ENCODE measurements around the gene AMBRA1. TPM values are rescaled to one million over a fixed set of nuclear protein-coding genes. Genes with fewer than 3 reads are reported as not detected.

The AMBRA1 gene
- polyA plus RNA-seq, 1 donor from 2014 or later: 34.5 TPM

GRCh38 chr11:46422588-46422987 is 171.2 kb downstream of the AMBRA1 start:
- no peaks in the 10 kb centered on the region for H4K20me1 ChIP-seq (ENCODE audit: insufficient read depth)
- no peaks in the 10 kb centered on the region for H3K27me3 ChIP-seq (ENCODE audit: insufficient read depth, low read depth, low read length)
- H3K27ac ChIP-seq (ENCODE audit: low read length): no peak overlapping the region
- no peaks in the 10 kb centered on the region for H3F3A ChIP-seq (ENCODE audit: insufficient read depth, low read length, poor library complexity, severe bottlenecking)
- no peak overlapping the region for H3K4me2 ChIP-seq (ENCODE audit: low read length)
- H3K79me2 ChIP-seq (replicated peaks; ENCODE audit: insufficient read depth, low read length): no peaks in the 10 kb centered on the region
- H3K4me3 ChIP-seq (ENCODE audit: low read length): no peak overlapping the region
- H3K36me3 ChIP-seq (ENCODE audit: insufficient read depth, low read length): no peaks in the 10 kb centered on the region
- H3K9me3 ChIP-seq (ENCODE audit: low read length): no peaks in the 10 kb centered on the region
- no peaks in the 10 kb centered on the region for H3K9me2 ChIP-seq (ENCODE audit: insufficient read depth, low read length)
- no peak overlapping the region for H3K9ac ChIP-seq (ENCODE audit: low read length)
- H2AFZ ChIP-seq (ENCODE audit: low read depth, low read length): no peak overlapping the region
- TF ChIP-seq SMC3 (conservative IDR thresholded peaks at IDR 0.05; ENCODE audit: poor library complexity) (no peak), TAF1 (IDR thresholded peaks at IDR 0.05; ENCODE audit: low read depth) (no peak), REST (IDR thresholded peaks at IDR 0.05; ENCODE audit: borderline replicate concordance) (no peak), CTCF (IDR thresholded peaks at IDR 0.05; ENCODE audit: poor library complexity, severe bottlenecking) (no peak), MXI1 (conservative IDR thresholded peaks at IDR 0.05; ENCODE audit: poor library complexity, severe bottlenecking) (no peak), EP300 (conservative IDR thresholded peaks at IDR 0.05; ENCODE audit: poor library complexity, severe bottlenecking) (no peak), RAD21 (conservative IDR thresholded peaks at IDR 0.05) (no peak), EZH2 (IDR thresholded peaks at IDR 0.05; ENCODE audit: borderline replicate concordance, insufficient read depth, low read length, poor library complexity, severe bottlenecking) (no peak), POLR2AphosphoS5 (IDR thresholded peaks at IDR 0.05) (no peak)

GRCh38 chr11:46421257-46421880 is 172.5 kb downstream of the AMBRA1 start:
- Histone ChIP-seq H3K9me2 (ENCODE audit: insufficient read depth, low read length) (no peaks in the 10 kb centered on the region), H3K9me3 (ENCODE audit: low read length) (no peaks in the 10 kb centered on the region), H3K27me3 (ENCODE audit: insufficient read depth, low read depth, low read length) (no peaks in the 10 kb centered on the region), H3K4me3 (ENCODE audit: low read length) (no peak overlapping the region), H3K4me2 (ENCODE audit: low read length) (no peak overlapping the region), H3K36me3 (ENCODE audit: insufficient read depth, low read length) (no peaks in the 10 kb centered on the region), H2AFZ (ENCODE audit: low read depth, low read length) (no peak overlapping the region), H3K79me2 (replicated peaks; ENCODE audit: insufficient read depth, low read length) (no peaks in the 10 kb centered on the region), H4K20me1 (ENCODE audit: insufficient read depth) (no peaks in the 10 kb centered on the region), H3K9ac (ENCODE audit: low read length) (no peak overlapping the region), H3F3A (ENCODE audit: insufficient read depth, low read length, poor library complexity, severe bottlenecking) (no peaks in the 10 kb centered on the region), H3K27ac (ENCODE audit: low read length) (no peak overlapping the region)
- no peak for TF ChIP-seq TAF1 (IDR thresholded peaks at IDR 0.05; ENCODE audit: low read depth)
- no peak for TF ChIP-seq REST (IDR thresholded peaks at IDR 0.05; ENCODE audit: borderline replicate concordance)
- no peak for TF ChIP-seq EP300 (conservative IDR thresholded peaks at IDR 0.05; ENCODE audit: poor library complexity, severe bottlenecking)
- no peak for TF ChIP-seq SMC3 (conservative IDR thresholded peaks at IDR 0.05; ENCODE audit: poor library complexity)
- no peak for TF ChIP-seq MXI1 (conservative IDR thresholded peaks at IDR 0.05; ENCODE audit: poor library complexity, severe bottlenecking)
- no peak for TF ChIP-seq RAD21 (conservative IDR thresholded peaks at IDR 0.05)
- no peak for TF ChIP-seq CTCF (IDR thresholded peaks at IDR 0.05; ENCODE audit: poor library complexity, severe bottlenecking)
- no peak for TF ChIP-seq POLR2AphosphoS5 (IDR thresholded peaks at IDR 0.05)
- TF ChIP-seq EZH2 (IDR thresholded peaks at IDR 0.05; ENCODE audit: borderline replicate concordance, insufficient read depth, low read length, poor library complexity, severe bottlenecking): no peak

Measured in neural cell (in vitro differentiated cells).